GM06990 (cell line): Measurements from ENCODE around the gene MOB3B.

Experiments used
- DNase-seq: peaks from one replicate; pipeline ENCODE4 v3.0.0-alpha.2; 2011; ENCODE audit not compliant: insufficient read length; ENCODE audit errors: extremely low read depth
- H3K27me3 ChIP-seq: replicated peaks from 2 replicates; pipeline ENCODE4 v1.6.0; 2011; ENCODE audit warnings: low read length; ENCODE audit not compliant: control insufficient read depth, insufficient read depth
- H3K36me3 ChIP-seq: 2 replicates; pipeline ENCODE4 v1.5.1; 2011; ENCODE audit warnings: low read length; ENCODE audit not compliant: control insufficient read depth, insufficient read depth
- H3K4me3 ChIP-seq: replicated peaks from 2 replicates; pipeline ENCODE4 v1.5.1; 2011; ENCODE audit warnings: low read depth, mild to moderate bottlenecking, control low read depth, low read length
- CTCF ChIP-seq: IDR thresholded peaks from 2 replicates; pipeline ENCODE4 v1.5.1; 2011; ENCODE audit warnings: low read length, control low read depth, mild to moderate bottlenecking, inconsistent platforms; ENCODE audit not compliant: insufficient read depth, poor library complexity, severe bottlenecking

The MOB3B gene

GRCh38 chr9:27529316-27530278 is at the start of gene MOB3B:
Gene MOB3B (minus strand): TSS chr9:27529814. CDS start chr9:27455550, 74,264 bp downstream.
- peak within 1 kb of the TSS; percentile 65 for H3K4me3 ChIP-seq
- H3K27me3 ChIP-seq = no peaks in the 10 kb centered on the region
- peak; percentile 83 for DNase-seq
- H3K36me3 ChIP-seq = no peaks in the 10 kb centered on the region
- TF ChIP-seq CTCF = peak; percentile 71

DNA sequence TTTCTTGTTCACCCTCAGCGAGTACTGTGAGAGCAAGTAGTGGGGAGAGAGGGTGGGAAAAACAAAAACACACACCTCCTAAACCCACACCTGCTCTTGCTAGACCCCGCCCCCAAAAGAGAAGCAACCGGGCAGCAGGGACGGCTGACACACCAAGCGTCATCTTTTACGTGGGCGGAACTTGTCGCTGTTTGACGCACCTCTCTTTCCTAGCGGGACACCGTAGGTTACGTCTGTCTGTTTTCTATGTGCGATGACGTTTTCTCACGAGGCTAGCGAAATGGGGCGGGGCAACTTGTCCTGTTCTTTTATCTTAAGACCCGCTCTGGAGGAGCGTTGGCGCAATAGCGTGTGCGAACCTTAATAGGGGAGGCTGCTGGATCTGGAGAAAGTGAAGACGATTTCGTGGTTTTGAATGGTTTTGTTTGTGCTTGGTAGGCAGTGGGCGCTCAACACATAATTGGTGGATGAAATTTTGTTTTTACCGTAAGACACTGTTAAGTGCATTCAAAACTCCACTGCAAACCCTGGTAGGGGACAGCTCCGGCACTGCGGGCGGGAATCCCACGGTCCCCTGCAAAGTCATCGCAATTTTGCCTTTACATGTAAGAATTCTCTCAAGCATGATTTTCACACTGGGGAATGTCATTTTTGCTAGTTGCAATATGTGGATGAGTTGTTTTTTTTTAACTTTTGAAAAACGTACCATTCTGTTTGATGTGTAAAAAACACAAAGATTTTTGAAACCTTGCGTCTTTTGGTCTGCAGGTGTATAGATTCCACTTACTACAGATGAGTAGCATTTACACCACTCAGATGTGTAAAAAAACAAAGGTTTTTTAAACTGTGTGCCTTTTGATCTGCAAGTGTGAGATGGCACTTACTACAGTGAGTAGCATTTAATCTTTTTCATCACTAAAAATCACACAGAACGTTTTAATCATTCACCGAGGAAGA is 44.3 kb upstream of the MOB3B start:
- H3K36me3 ChIP-seq = no peaks in the 10 kb centered on the region
- no peak for TF ChIP-seq CTCF
- H3K27me3 ChIP-seq = no peaks in the 10 kb centered on the region
- peak overlapping the region; percentile 74 for H3K4me3 ChIP-seq
- peak; percentile 85 for DNase-seq

DNA sequence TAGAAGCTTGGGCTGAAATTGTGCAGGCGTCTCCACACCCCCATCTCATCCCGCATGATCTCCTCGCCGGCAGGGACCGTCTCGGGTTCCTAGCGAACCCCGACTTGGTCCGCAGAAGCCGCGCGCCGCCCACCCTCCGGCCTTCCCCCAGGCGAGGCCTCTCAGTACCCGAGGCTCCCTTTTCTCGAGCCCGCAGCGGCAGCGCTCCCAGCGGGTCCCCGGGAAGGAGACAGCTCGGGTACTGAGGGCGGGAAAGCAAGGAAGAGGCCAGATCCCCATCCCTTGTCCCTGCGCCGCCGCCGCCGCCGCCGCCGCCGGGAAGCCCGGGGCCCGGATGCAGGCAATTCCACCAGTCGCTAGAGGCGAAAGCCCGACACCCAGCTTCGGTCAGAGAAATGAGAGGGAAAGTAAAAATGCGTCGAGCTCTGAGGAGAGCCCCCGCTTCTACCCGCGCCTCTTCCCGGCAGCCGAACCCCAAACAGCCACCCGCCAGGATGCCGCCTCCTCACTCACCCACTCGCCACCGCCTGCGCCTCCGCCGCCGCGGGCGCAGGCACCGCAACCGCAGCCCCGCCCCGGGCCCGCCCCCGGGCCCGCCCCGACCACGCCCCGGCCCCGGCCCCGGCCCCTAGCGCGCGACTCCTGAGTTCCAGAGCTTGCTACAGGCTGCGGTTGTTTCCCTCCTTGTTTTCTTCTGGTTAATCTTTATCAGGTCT is 43.5 kb upstream of the MOB3B start, which contains the start of gene C9orf72:
C9orf72 (minus strand) TSS at position 564 of the 716 bp plus-strand sequence. CDS start 6,361 bp downstream, outside the sequence.
- peak; percentile 83 for DNase-seq
- H3K27me3 ChIP-seq = no peaks in the 10 kb centered on the region
- H3K36me3 ChIP-seq = no peaks in the 10 kb centered on the region
- H3K4me3 ChIP-seq = peak within 1 kb of the TSS; percentile 74
- TF ChIP-seq CTCF = no peak

GRCh38 chr9:27572566-27572917 is 42.9 kb upstream of the MOB3B start:
- no peak for DNase-seq

More at GRCh38 chr9:27572566-27572917, 42.9 kb upstream of the MOB3B start:
- Histone ChIP-seq H3K27me3 (no peaks in the 10 kb centered on the region), H3K4me3 (peak overlapping the region; percentile 74), H3K36me3 (no peaks in the 10 kb centered on the region)
- TF ChIP-seq CTCF = no peak
